KMS-11 (cell line): ENCODE measurements around the gene GAS2L3.

Experiments used
- H2AFZ ChIP-seq: fragments of 200-600 bp; sonication (generic); 2 replicates; pipeline ENCODE4 v1.6.1; 2016; ENCODE audit warnings: antibody characterized with exemption, mixed run types, low read depth
- H3K27ac ChIP-seq: fragments of 200-600 bp; sonication (generic); 2 replicates; pipeline ENCODE4 v1.6.1; 2016; ENCODE audit warnings: mild to moderate bottlenecking, mixed run types
- H3K27me3 ChIP-seq: fragments of 200-600 bp; sonication (generic); 2 replicates; pipeline ENCODE4 v1.6.1; 2017; ENCODE audit warnings: mild to moderate bottlenecking, low read depth, mixed run types, moderate library complexity; ENCODE audit not compliant: insufficient read depth
- H3K36me3 ChIP-seq: fragments of 200-600 bp; sonication (generic); 2 replicates; pipeline ENCODE4 v1.6.1; 2017; ENCODE audit warnings: mild to moderate bottlenecking, mixed run types; ENCODE audit not compliant: insufficient read depth
- H3K4me1 ChIP-seq: fragments of 200-600 bp; sonication (generic); 2 replicates; pipeline ENCODE4 v1.6.1; 2016; ENCODE audit warnings: mild to moderate bottlenecking, low read depth, mixed run types; ENCODE audit not compliant: poor library complexity, severe bottlenecking
- H3K4me2 ChIP-seq: fragments of 200-600 bp; sonication (generic); 2 replicates; pipeline ENCODE4 v1.7.0; 2016; ENCODE audit warnings: mild to moderate bottlenecking, mixed run types
- H3K4me3 ChIP-seq: fragments of 200-600 bp; sonication (generic); IDR thresholded peaks from 2 replicates; pipeline ENCODE4 v1.6.1; 2017; ENCODE audit warnings: low read depth, low read length, mixed read lengths; ENCODE audit not compliant: insufficient read depth
- H3K79me2 ChIP-seq: fragments of 200-600 bp; sonication (generic); 2 replicates; pipeline ENCODE4 v1.6.1; 2016; ENCODE audit warnings: low read depth, mixed run types; ENCODE audit not compliant: insufficient read depth
- H3K9ac ChIP-seq: fragments of 200-600 bp; sonication (generic); 2 replicates; pipeline ENCODE4 v1.6.1; 2016; ENCODE audit warnings: mild to moderate bottlenecking, mixed run types
- H4K20me1 ChIP-seq: fragments of 200-600 bp; sonication (generic); 2 replicates; pipeline ENCODE4 v1.6.1; 2016; ENCODE audit warnings: mild to moderate bottlenecking, mixed run types; ENCODE audit not compliant: insufficient read depth
- TF ChIP-seq, protein P1 (sequence below): fragments of 200-600 bp; sonication (generic); conservative IDR thresholded peaks from 2 replicates; pipeline ENCODE4 v1.6.1; 2017; ENCODE audit warnings: low read depth, mild to moderate bottlenecking, antibody characterized with exemption, low read length, moderate library complexity, mixed read lengths

Gene GAS2L3

DNA sequence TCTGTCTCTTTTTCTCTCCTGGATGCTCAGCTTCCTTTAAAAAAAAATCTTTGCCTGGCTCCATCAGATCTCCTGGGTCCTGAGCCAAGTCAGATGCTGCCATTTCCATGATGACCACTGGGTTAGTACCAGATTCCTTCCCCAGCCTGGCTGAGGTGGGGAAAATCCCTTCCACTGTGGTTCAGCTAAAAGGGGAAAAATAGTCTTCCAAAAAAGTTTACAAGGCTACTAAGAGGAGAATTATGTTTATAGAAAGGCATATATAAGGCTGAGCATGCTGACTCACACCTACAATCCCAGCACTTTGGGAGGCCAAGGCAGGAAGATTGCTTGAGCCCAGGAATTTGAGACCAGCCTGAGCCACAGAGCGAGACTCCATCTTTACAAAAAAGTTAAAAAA lies 28.4 kb upstream of the GAS2L3 start:
- Histone ChIP-seq H3K4me2 (no peak overlapping the region), H3K9ac (no peak overlapping the region), H4K20me1 (no peaks in the 10 kb centered on the region), H3K27me3 (no peaks in the 10 kb centered on the region), H3K36me3 (no peaks in the 10 kb centered on the region), H3K27ac (no peak overlapping the region), H2AFZ (no peak overlapping the region), H3K4me3 (no peak overlapping the region), H3K4me1 (no peaks in the 10 kb centered on the region), H3K79me2 (no peaks in the 10 kb centered on the region)
- TF ChIP-seq, protein P1, sequence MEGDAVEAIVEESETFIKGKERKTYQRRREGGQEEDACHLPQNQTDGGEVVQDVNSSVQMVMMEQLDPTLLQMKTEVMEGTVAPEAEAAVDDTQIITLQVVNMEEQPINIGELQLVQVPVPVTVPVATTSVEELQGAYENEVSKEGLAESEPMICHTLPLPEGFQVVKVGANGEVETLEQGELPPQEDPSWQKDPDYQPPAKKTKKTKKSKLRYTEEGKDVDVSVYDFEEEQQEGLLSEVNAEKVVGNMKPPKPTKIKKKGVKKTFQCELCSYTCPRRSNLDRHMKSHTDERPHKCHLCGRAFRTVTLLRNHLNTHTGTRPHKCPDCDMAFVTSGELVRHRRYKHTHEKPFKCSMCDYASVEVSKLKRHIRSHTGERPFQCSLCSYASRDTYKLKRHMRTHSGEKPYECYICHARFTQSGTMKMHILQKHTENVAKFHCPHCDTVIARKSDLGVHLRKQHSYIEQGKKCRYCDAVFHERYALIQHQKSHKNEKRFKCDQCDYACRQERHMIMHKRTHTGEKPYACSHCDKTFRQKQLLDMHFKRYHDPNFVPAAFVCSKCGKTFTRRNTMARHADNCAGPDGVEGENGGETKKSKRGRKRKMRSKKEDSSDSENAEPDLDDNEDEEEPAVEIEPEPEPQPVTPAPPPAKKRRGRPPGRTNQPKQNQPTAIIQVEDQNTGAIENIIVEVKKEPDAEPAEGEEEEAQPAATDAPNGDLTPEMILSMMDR: no peak

GRCh38 chr12:100553936-100554335 lies 19.5 kb upstream of the GAS2L3 start:
- TF ChIP-seq, protein P1: no peak
- Histone ChIP-seq H3K4me3 (no peak overlapping the region), H3K4me2 (peak overlapping the region; percentile 51), H3K36me3 (no peaks in the 10 kb centered on the region), H2AFZ (0 out of 2 replicates have a peak overlapping the region, but pooled peaks have one; percentile 16), H3K79me2 (no peaks in the 10 kb centered on the region), H3K4me1 (peaks cover 22% of the 10 kb centered on the region), H3K9ac (peak overlapping the region; percentile 24; the same call in 1 of the 2 replicates), H3K27me3 (no peaks in the 10 kb centered on the region), H3K27ac (peak overlapping the region; percentile 65), H4K20me1 (no peaks in the 10 kb centered on the region)

GRCh38 chr12:100554608-100555077 lies 18.8 kb upstream of the GAS2L3 start:
- Histone ChIP-seq H3K27ac (peak overlapping the region; percentile 27; the same call in 1 of the 2 replicates), H3K27me3 (no peaks in the 10 kb centered on the region), H3K4me2 (peak overlapping the region; percentile 51; the same call in 1 of the 2 replicates), H3K79me2 (no peaks in the 10 kb centered on the region), H4K20me1 (no peaks in the 10 kb centered on the region), H2AFZ (no peak overlapping the region), H3K4me3 (no peak overlapping the region), H3K9ac (no peak overlapping the region), H3K4me1 (peaks cover 22% of the 10 kb centered on the region), H3K36me3 (no peaks in the 10 kb centered on the region)
- TF ChIP-seq, protein P1: peak; percentile 81

GRCh38 chr12:100555722-100556121 lies 17.8 kb upstream of the GAS2L3 start:
- TF ChIP-seq, protein P1: no peak
- Histone ChIP-seq H3K27me3 (no peaks in the 10 kb centered on the region), H3K27ac (no peak overlapping the region), H2AFZ (no peak overlapping the region), H3K36me3 (no peaks in the 10 kb centered on the region), H3K79me2 (no peaks in the 10 kb centered on the region), H3K4me2 (no peak overlapping the region), H3K4me1 (peaks cover 22% of the 10 kb centered on the region), H3K9ac (no peak overlapping the region), H4K20me1 (no peaks in the 10 kb centered on the region), H3K4me3 (no peak overlapping the region)
